ENCODE data around the gene CABP2.

CABP2 gene

GRCh38 chr11:67572305-67572704 lies 49.1 kb upstream of the CABP2 start:
- no peak for ATAC-seq
- TF ChIP-seq BACH2 (CRISPR knock-in tag; IDR thresholded peaks at IDR 0.05; ENCODE audit: borderline replicate concordance): no peak
- no peak for TF ChIP-seq TSHZ2 (CRISPR knock-in tag; IDR thresholded peaks at IDR 0.05)
- TF ChIP-seq CSDC2 (CRISPR knock-in tag; IDR thresholded peaks at IDR 0.05): no peak
- no peak for TF ChIP-seq ZNF565 (CRISPR knock-in tag; conservative IDR thresholded peaks at IDR 0.05; ENCODE audit: low read depth)

GRCh38 chr11:67571443-67571842 lies 48.2 kb upstream of the CABP2 start:
- no peak for TF ChIP-seq OSR1 (CRISPR knock-in tag; IDR thresholded peaks at IDR 0.05)
- no peak for TF ChIP-seq TOX (CRISPR knock-in tag; IDR thresholded peaks at IDR 0.05; ENCODE audit: borderline replicate concordance)
- TF ChIP-seq SNAI2 (CRISPR knock-in tag; IDR thresholded peaks at IDR 0.05): no peak
- no peak for TF ChIP-seq TCF4 (CRISPR knock-in tag; IDR thresholded peaks at IDR 0.05; ENCODE audit: borderline replicate concordance)
- TF ChIP-seq ZNF70 (CRISPR knock-in tag; IDR thresholded peaks at IDR 0.05): no peak
- TF ChIP-seq TSHZ2 (CRISPR knock-in tag; IDR thresholded peaks at IDR 0.05): no peak
- no peak for TF ChIP-seq CSRNP3 (CRISPR knock-in tag; IDR thresholded peaks at IDR 0.05)
- no peak for TF ChIP-seq CSDC2 (CRISPR knock-in tag; IDR thresholded peaks at IDR 0.05)
- TF ChIP-seq, protein P1, sequence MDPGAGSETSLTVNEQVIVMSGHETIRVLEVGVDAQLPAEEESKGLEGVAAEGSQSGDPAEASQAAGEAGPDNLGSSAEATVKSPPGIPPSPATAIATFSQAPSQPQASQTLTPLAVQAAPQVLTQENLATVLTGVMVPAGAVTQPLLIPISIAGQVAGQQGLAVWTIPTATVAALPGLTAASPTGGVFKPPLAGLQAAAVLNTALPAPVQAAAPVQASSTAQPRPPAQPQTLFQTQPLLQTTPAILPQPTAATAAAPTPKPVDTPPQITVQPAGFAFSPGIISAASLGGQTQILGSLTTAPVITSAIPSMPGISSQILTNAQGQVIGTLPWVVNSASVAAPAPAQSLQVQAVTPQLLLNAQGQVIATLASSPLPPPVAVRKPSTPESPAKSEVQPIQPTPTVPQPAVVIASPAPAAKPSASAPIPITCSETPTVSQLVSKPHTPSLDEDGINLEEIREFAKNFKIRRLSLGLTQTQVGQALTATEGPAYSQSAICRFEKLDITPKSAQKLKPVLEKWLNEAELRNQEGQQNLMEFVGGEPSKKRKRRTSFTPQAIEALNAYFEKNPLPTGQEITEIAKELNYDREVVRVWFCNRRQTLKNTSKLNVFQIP (CRISPR knock-in tag; IDR thresholded peaks at IDR 0.05; ENCODE audit: borderline replicate concordance, low read depth): no peak
- no peak for TF ChIP-seq ARNTL (CRISPR knock-in tag; IDR thresholded peaks at IDR 0.05; ENCODE audit: borderline replicate concordance, low read depth)
- no peak for ATAC-seq

DNA sequence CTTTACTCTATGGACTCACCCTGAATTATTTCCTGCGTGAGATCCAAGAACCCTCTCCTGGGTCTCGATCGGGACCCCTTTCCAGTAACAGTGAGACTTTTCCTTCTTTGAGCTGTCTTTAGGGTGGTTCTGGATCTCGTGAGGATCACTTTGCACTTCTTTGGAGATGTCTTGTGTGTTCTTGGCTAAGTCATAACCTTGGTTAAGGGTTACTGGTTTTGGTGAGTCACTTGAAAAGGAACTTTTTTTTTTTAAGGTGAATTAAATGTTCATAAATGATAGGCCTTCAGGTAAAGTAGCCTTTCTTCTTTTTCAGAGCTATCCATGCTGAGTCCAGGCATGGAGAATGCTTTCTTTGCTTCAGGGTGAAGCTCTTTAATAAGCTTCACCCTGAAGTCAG lies 41.0 kb upstream of the CABP2 start:
- no peak for ATAC-seq
- no peak for TF ChIP-seq ESRRG (CRISPR knock-in tag; IDR thresholded peaks at IDR 0.05)
- TF ChIP-seq ZNF565 (CRISPR knock-in tag; conservative IDR thresholded peaks at IDR 0.05; ENCODE audit: low read depth): no peak
- TF ChIP-seq TOX (CRISPR knock-in tag; IDR thresholded peaks at IDR 0.05; ENCODE audit: borderline replicate concordance): no peak

DNA sequence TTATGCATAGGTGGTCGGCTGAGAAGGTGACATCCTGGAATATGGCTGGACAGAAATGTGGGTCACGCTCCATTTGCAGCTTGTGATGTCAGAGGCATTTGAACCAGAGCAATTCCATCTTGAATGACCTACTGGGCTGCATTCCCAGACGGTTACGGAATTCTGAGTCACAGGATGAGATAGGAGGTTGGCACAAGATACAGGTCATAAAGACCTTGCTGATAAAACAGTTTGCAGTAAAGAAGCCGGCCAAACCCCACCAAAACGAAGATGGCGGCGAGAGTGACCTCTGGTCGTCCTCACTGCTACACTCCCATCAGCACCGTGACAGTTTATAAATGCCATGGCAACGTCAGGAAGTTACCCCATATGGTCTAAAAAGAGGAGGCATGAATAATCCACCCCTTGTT lies 40.5 kb upstream of the CABP2 start:
- peak; percentile 83 for ATAC-seq
- TF ChIP-seq OSR1 (CRISPR knock-in tag; IDR thresholded peaks at IDR 0.05): 0 out of 2 replicates have a peak, but pooled peaks have one; percentile 17
- TF ChIP-seq CREB5 (CRISPR knock-in tag; IDR thresholded peaks at IDR 0.05; ENCODE audit: low read depth): peak; percentile 95
- peak; percentile 99 for TF ChIP-seq CSDC2 (CRISPR knock-in tag; IDR thresholded peaks at IDR 0.05)
- 0 out of 2 replicates have a peak, but pooled peaks have one; percentile 31 for TF ChIP-seq ZC3H10 (CRISPR knock-in tag; IDR thresholded peaks at IDR 0.05)
- 0 out of 2 replicates have a peak, but pooled peaks have one; percentile 48 for TF ChIP-seq TSHZ2 (CRISPR knock-in tag; IDR thresholded peaks at IDR 0.05)
- TF ChIP-seq CSRNP3 (CRISPR knock-in tag; IDR thresholded peaks at IDR 0.05): 0 out of 2 replicates have a peak, but pooled peaks have one; percentile 43
- TF ChIP-seq ISL1 (CRISPR knock-in tag; IDR thresholded peaks at IDR 0.05): peak; percentile 85
- TF ChIP-seq, protein P1 (CRISPR knock-in tag; IDR thresholded peaks at IDR 0.05; ENCODE audit: borderline replicate concordance, low read depth): peak; percentile 59; the same call in 1 of the 2 replicates
- TF ChIP-seq ESRRG (CRISPR knock-in tag; IDR thresholded peaks at IDR 0.05): peak; percentile 88
- peak; percentile 72; the same call in 1 of the 2 replicates for TF ChIP-seq RARB (CRISPR knock-in tag; IDR thresholded peaks at IDR 0.05)
- TF ChIP-seq SNAI2 (CRISPR knock-in tag; IDR thresholded peaks at IDR 0.05): peak; percentile 99
